WTC11 (cell line): ENCODE measurements around the gene ACKR3. TPM values are rescaled to one million over a fixed set of nuclear protein-coding genes. Genes with fewer than 3 reads are reported as not detected.

Experiments
- ATAC-seq: fragments of 200-7000 bp; cut with Tn5 transposase; 2 replicates; pipeline ENCODE4 v1.10.0; 2021; ENCODE audit warnings: mild to moderate bottlenecking, moderate library complexity
- CTCF ChIA-PET: fragments of 300-600 bp; sonication (Branson Sonifier 250); formaldehyde crosslinking; loops from one replicate; lab custom pipeline; 2021; ENCODE audit warnings: antibody characterized with exemption; lab: Charles Lee
- POLR2A ChIA-PET: fragments of 350-600 bp; sonication (Branson Sonifier 250); formaldehyde crosslinking; loops from one replicate; lab custom pipeline; 2021; ENCODE audit warnings: antibody characterized with exemption; lab: Charles Lee
- DNase-seq: peaks from one replicate; pipeline ENCODE4 v3.0.0; 2021; ENCODE audit warnings: low spot score
- H3K27ac Mint-ChIP-seq: 2 replicates; pipeline ENCODE4 v1.8.0; 2021; ENCODE audit warnings: mixed read lengths
- H3K27me3 Mint-ChIP-seq: 2 replicates; pipeline ENCODE4 v1.8.0; 2021; ENCODE audit warnings: low read depth, mild to moderate bottlenecking, moderate library complexity, mixed read lengths
- H3K36me3 Mint-ChIP-seq: 2 replicates; pipeline ENCODE4 v1.8.0; 2021; ENCODE audit warnings: mixed read lengths
- H3K4me1 Mint-ChIP-seq: 2 replicates; pipeline ENCODE4 v1.8.0; 2022; ENCODE audit warnings: mixed read lengths
- H3K4me3 Mint-ChIP-seq: 2 replicates; pipeline ENCODE4 v1.8.0; 2021; ENCODE audit warnings: mild to moderate bottlenecking, moderate library complexity, mixed read lengths
- H3K9me3 Mint-ChIP-seq: 2 replicates; pipeline ENCODE4 v1.8.0; 2021; ENCODE audit warnings: mixed read lengths
- CREB1 ChIP-seq: sonication (generic); formaldehyde crosslinking; IDR thresholded peaks from 2 replicates; pipeline ENCODE4 v1.8.0; 2023; ENCODE audit warnings: mild to moderate bottlenecking, missing genetic modification reagents
- ELF4 ChIP-seq: sonication (generic); formaldehyde crosslinking; IDR thresholded peaks from 2 replicates; pipeline ENCODE4 v1.8.1; 2022; ENCODE audit warnings: low read depth, mild to moderate bottlenecking, moderate library complexity, missing genetic modification reagents
- FOXJ3 ChIP-seq: sonication (generic); formaldehyde crosslinking; IDR thresholded peaks from 2 replicates; pipeline ENCODE4 v1.9.0; 2021; ENCODE audit warnings: missing genetic modification reagents, mild to moderate bottlenecking, borderline replicate concordance
- GABPB1 ChIP-seq: sonication (generic); formaldehyde crosslinking; IDR thresholded peaks from 2 replicates; pipeline ENCODE4 v1.8.1; 2023; ENCODE audit warnings: mild to moderate bottlenecking, missing genetic modification reagents
- GTF2I ChIP-seq: fragments of 250-450 bp; sonication (Bioruptor Pico); conservative IDR thresholded peaks from 2 replicates; pipeline ENCODE4 v1.4.0; 2021; ENCODE audit warnings: mild to moderate bottlenecking
- IRF2 ChIP-seq: sonication (generic); formaldehyde crosslinking; IDR thresholded peaks from 2 replicates; pipeline ENCODE4 v1.8.0; 2022; ENCODE audit warnings: low read depth, missing genetic modification reagents, borderline replicate concordance
- JUN ChIP-seq: sonication (generic); formaldehyde crosslinking; IDR thresholded peaks from 2 replicates; pipeline ENCODE4 v1.8.0; 2023; ENCODE audit warnings: mild to moderate bottlenecking, missing genetic modification reagents
- MXD4 ChIP-seq: fragments of 250-450 bp; sonication (Bioruptor Pico); IDR thresholded peaks from 2 replicates; pipeline ENCODE4 v1.8.0; 2021; ENCODE audit warnings: mild to moderate bottlenecking, moderate library complexity, borderline replicate concordance
- NFYB ChIP-seq: sonication (generic); formaldehyde crosslinking; conservative IDR thresholded peaks from 2 replicates; pipeline ENCODE4 v1.8.0; 2022; ENCODE audit warnings: low read depth, missing genetic modification reagents
- SMAD4 ChIP-seq: sonication (generic); formaldehyde crosslinking; IDR thresholded peaks from 2 replicates; pipeline ENCODE4 v1.8.0; 2022; ENCODE audit warnings: mild to moderate bottlenecking, missing genetic modification reagents
- SOX15 ChIP-seq: fragments of 250-450 bp; sonication (Bioruptor Pico); IDR thresholded peaks from 2 replicates; pipeline ENCODE4 v1.9.0; 2021; ENCODE audit warnings: mild to moderate bottlenecking
- SP1 ChIP-seq: sonication (generic); formaldehyde crosslinking; conservative IDR thresholded peaks from 2 replicates; pipeline ENCODE4 v1.8.1; 2022; ENCODE audit warnings: missing genetic modification reagents
- ZMAT4 ChIP-seq: fragments of 250-450 bp; sonication (Bioruptor Pico); IDR thresholded peaks from 2 replicates; pipeline ENCODE4 v1.9.0; 2021; ENCODE audit warnings: mild to moderate bottlenecking
- ZNF121 ChIP-seq: sonication (generic); formaldehyde crosslinking; IDR thresholded peaks from 2 replicates; pipeline ENCODE4 v1.8.0; 2023; ENCODE audit warnings: missing genetic modification reagents
- ZNF232 ChIP-seq: sonication (generic); formaldehyde crosslinking; IDR thresholded peaks from 2 replicates; pipeline ENCODE4 v1.8.0; 2022; ENCODE audit warnings: mild to moderate bottlenecking, missing genetic modification reagents
- total RNA-seq: library from RNA; stranded (reverse); gene quantifications from 3 replicates; pipeline ENCODE4 v1.2.3, GENCODE V29; 2021
- TF ChIP-seq, protein P1 (sequence below): sonication (generic); formaldehyde crosslinking; IDR thresholded peaks from 2 replicates; pipeline ENCODE4 v1.8.1; 2022; ENCODE audit warnings: low read depth, missing genetic modification reagents, borderline replicate concordance
- TF ChIP-seq, protein P2 (sequence below): sonication (generic); formaldehyde crosslinking; IDR thresholded peaks from 2 replicates; pipeline ENCODE4 v1.8.1; 2023; ENCODE audit warnings: mild to moderate bottlenecking, missing genetic modification reagents, borderline replicate concordance
- TF ChIP-seq, protein P3 (sequence below): sonication (generic); formaldehyde crosslinking; IDR thresholded peaks from 2 replicates; pipeline ENCODE4 v1.8.0; 2022; ENCODE audit warnings: missing genetic modification reagents
- TF ChIP-seq, protein P4 (sequence below): sonication (generic); formaldehyde crosslinking; IDR thresholded peaks from 2 replicates; pipeline ENCODE4 v1.8.1; 2023; ENCODE audit warnings: mild to moderate bottlenecking, missing genetic modification reagents, moderate library complexity
- TF ChIP-seq, protein P5 (sequence below): sonication (generic); formaldehyde crosslinking; IDR thresholded peaks from 2 replicates; pipeline ENCODE4 v1.8.0; 2022; ENCODE audit warnings: mild to moderate bottlenecking, missing genetic modification reagents

Gene ACKR3
- total RNA-seq, 1 experiment from 2014 or later, result 1.3 TPM

GRCh38 chr2:236531195-236531594 is 38.4 kb upstream of the ACKR3 start:
- Mint-ChIP-seq H3K27ac (no peak overlapping the region), H3K9me3 (no peaks in the 10 kb centered on the region), H3K4me1 (no peaks in the 10 kb centered on the region), H3K27me3 (no peaks in the 10 kb centered on the region), H3K4me3 (no peak overlapping the region), H3K36me3 (no peaks in the 10 kb centered on the region)
- TF ChIP-seq NFYB, result no peak
- TF ChIP-seq, protein P1, sequence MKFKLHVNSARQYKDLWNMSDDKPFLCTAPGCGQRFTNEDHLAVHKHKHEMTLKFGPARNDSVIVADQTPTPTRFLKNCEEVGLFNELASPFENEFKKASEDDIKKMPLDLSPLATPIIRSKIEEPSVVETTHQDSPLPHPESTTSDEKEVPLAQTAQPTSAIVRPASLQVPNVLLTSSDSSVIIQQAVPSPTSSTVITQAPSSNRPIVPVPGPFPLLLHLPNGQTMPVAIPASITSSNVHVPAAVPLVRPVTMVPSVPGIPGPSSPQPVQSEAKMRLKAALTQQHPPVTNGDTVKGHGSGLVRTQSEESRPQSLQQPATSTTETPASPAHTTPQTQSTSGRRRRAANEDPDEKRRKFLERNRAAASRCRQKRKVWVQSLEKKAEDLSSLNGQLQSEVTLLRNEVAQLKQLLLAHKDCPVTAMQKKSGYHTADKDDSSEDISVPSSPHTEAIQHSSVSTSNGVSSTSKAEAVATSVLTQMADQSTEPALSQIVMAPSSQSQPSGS (CRISPR knock-in tag), result no peak
- TF ChIP-seq, protein P2, sequence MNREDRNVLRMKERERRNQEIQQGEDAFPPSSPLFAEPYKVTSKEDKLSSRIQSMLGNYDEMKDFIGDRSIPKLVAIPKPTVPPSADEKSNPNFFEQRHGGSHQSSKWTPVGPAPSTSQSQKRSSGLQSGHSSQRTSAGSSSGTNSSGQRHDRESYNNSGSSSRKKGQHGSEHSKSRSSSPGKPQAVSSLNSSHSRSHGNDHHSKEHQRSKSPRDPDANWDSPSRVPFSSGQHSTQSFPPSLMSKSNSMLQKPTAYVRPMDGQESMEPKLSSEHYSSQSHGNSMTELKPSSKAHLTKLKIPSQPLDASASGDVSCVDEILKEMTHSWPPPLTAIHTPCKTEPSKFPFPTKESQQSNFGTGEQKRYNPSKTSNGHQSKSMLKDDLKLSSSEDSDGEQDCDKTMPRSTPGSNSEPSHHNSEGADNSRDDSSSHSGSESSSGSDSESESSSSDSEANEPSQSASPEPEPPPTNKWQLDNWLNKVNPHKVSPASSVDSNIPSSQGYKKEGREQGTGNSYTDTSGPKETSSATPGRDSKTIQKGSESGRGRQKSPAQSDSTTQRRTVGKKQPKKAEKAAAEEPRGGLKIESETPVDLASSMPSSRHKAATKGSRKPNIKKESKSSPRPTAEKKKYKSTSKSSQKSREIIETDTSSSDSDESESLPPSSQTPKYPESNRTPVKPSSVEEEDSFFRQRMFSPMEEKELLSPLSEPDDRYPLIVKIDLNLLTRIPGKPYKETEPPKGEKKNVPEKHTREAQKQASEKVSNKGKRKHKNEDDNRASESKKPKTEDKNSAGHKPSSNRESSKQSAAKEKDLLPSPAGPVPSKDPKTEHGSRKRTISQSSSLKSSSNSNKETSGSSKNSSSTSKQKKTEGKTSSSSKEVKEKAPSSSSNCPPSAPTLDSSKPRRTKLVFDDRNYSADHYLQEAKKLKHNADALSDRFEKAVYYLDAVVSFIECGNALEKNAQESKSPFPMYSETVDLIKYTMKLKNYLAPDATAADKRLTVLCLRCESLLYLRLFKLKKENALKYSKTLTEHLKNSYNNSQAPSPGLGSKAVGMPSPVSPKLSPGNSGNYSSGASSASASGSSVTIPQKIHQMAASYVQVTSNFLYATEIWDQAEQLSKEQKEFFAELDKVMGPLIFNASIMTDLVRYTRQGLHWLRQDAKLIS (CRISPR knock-in tag), result no peak
- TF ChIP-seq, protein P3, sequence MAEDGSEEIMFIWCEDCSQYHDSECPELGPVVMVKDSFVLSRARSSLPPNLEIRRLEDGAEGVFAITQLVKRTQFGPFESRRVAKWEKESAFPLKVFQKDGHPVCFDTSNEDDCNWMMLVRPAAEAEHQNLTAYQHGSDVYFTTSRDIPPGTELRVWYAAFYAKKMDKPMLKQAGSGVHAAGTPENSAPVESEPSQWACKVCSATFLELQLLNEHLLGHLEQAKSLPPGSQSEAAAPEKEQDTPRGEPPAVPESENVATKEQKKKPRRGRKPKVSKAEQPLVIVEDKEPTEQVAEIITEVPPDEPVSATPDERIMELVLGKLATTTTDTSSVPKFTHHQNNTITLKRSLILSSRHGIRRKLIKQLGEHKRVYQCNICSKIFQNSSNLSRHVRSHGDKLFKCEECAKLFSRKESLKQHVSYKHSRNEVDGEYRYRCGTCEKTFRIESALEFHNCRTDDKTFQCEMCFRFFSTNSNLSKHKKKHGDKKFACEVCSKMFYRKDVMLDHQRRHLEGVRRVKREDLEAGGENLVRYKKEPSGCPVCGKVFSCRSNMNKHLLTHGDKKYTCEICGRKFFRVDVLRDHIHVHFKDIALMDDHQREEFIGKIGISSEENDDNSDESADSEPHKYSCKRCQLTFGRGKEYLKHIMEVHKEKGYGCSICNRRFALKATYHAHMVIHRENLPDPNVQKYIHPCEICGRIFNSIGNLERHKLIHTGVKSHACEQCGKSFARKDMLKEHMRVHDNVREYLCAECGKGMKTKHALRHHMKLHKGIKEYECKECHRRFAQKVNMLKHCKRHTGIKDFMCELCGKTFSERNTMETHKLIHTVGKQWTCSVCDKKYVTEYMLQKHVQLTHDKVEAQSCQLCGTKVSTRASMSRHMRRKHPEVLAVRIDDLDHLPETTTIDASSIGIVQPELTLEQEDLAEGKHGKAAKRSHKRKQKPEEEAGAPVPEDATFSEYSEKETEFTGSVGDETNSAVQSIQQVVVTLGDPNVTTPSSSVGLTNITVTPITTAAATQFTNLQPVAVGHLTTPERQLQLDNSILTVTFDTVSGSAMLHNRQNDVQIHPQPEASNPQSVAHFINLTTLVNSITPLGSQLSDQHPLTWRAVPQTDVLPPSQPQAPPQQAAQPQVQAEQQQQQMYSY (CRISPR knock-in tag), result no peak
- TF ChIP-seq ZNF121 (CRISPR knock-in tag), result no peak
- no peak for TF ChIP-seq ELF4 (CRISPR knock-in tag)
- TF ChIP-seq, protein P4, sequence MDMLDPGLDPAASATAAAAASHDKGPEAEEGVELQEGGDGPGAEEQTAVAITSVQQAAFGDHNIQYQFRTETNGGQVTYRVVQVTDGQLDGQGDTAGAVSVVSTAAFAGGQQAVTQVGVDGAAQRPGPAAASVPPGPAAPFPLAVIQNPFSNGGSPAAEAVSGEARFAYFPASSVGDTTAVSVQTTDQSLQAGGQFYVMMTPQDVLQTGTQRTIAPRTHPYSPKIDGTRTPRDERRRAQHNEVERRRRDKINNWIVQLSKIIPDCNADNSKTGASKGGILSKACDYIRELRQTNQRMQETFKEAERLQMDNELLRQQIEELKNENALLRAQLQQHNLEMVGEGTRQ (CRISPR knock-in tag), result no peak
- TF ChIP-seq, protein P5, sequence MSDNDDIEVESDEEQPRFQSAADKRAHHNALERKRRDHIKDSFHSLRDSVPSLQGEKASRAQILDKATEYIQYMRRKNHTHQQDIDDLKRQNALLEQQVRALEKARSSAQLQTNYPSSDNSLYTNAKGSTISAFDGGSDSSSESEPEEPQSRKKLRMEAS, result no peak
- POLR2A ChIA-PET, result no interaction called here
- DNase-seq, result no peak
- CTCF ChIA-PET, result no interaction called here
- no peak for ATAC-seq

DNA sequence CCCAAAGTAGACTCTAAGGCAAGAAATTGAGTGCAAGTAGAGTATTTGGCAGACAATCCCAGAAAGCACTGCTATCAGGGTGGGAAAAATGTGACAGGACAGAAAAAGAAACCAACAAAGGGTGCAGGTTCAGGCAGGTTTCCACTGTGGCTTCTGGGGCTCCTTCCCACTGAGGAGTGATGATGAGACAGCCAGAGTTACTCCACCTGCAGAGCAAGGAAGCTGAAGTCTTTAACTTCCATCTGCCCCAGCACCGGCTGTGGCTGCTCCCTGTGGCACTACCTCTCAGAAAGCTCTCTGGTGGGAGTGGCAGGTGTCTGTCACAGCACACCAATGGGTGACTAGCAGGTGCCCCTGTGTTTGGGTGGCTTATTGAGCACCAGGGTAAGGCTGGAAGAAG is 37.6 kb upstream of the ACKR3 start:
- DNase-seq, result no peak
- no peaks in the 10 kb centered on the region for H3K27me3 Mint-ChIP-seq
- CTCF ChIA-PET, result no interaction called here

More for the DNA sequence above, 37.6 kb upstream of the ACKR3 start:
- TF ChIP-seq IRF2 (no peak), SP1 (no peak), GTF2I (no peak), ZMAT4 (CRISPR knock-in tag) (no peak), FOXJ3 (no peak), SOX15 (CRISPR knock-in tag) (no peak), JUN (CRISPR knock-in tag) (no peak), CREB1 (no peak), GABPB1 (CRISPR knock-in tag) (no peak), ELF4 (CRISPR knock-in tag) (no peak), MXD4 (CRISPR knock-in tag) (no peak), ZNF232 (CRISPR knock-in tag) (no peak), SMAD4 (no peak)
- no peaks in the 10 kb centered on the region for H3K9me3 Mint-ChIP-seq
- H3K4me1 Mint-ChIP-seq, result peaks cover 1% of the 10 kb centered on the region; the same call in 1 of the 2 replicates
- ATAC-seq, result no peak
- POLR2A ChIA-PET, result no interaction called here
- no peak overlapping the region for H3K4me3 Mint-ChIP-seq
- H3K36me3 Mint-ChIP-seq, result no peaks in the 10 kb centered on the region
- H3K27ac Mint-ChIP-seq, result no peak overlapping the region
